ENCODE data around the gene TMEM190. TPM values are rescaled to one million over a fixed set of nuclear protein-coding genes. Genes with fewer than 3 reads are reported as not detected.

The TMEM190 gene
- total and polyA plus RNA-seq, 7 experiments from 2014 or later = not detected

DNA sequence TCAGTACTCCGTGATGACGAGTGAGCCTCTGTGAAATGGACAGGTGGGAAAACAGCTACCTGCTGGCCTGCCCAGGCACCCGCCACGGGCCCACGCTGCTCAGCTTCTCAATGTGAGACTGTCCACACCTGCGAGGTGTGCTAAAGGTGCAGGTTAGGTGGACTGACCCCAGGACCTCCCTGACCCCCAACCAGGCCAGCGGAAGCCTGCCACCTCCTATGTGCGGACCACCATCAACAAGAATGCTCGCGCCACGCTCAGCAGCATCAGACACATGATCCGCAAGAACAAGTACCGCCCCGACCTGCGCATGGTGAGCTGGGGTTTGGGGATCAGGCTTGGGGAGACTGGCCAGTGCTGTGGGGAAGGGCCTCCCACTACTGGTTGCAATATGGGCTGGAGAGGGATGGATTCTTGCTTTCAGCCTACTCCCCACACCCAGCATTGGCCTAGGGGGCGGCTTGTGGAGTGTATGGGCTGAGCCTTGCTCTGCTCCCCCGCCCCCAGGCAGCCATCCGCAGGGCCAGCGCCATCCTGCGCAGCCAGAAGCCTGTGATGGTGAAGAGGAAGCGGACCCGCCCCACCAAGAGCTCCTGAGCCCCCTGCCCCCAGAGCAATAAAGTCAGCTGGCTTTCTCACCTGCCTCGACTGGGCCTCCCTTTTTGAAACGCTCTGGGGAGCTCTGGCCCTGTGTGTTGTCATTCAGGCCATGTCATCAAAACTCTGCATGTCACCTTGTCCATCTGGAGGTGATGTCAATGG, 11.3 kb downstream of the TMEM190 start:
- Histone ChIP-seq H3K36me3 (ENCODE audit: control insufficient read depth in 2 of 3, insufficient read depth in 3 of 3, low read length in 3 of 3) (peaks cover 0 to 61% (median 11%) of the 10 kb centered on the region in 3 experiments), H3K9me3 (ENCODE audit: control insufficient read depth in 2 of 3, low read length in 3 of 3) (no peaks in the 10 kb centered on the region), H3K4me3 (ENCODE audit: low read length) (peak overlapping the region; percentile 92), H3K27ac (ENCODE audit: low read depth, low read length) (peak overlapping the region; percentile 91), H3K4me1 (ENCODE audit: control insufficient read depth in 2 of 2, insufficient read depth in 2 of 2, low read length in 2 of 2) (peaks cover 39 to 44% of the 10 kb centered on the region in 2 donors), H3K27me3 (ENCODE audit: control insufficient read depth in 2 of 2, insufficient read depth in 2 of 2, low read length in 2 of 2) (no peaks in the 10 kb centered on the region)
- Mint-ChIP-seq H3K4me1 (peaks cover 36 to 78% (median 60%) of the 10 kb centered on the region in 7 donors), H3K27ac (peak overlapping the region in 8 of 9 donors; percentile 89 to 100 (median 98)), H3K4me3 (peak overlapping the region; percentile 94 to 100 (median 100)), H3K27me3 (peaks cover 0 to 3% (median 0%) of the 10 kb centered on the region in 5 donors), H3K36me3 (peaks cover 4 to 39% (median 19%) of the 10 kb centered on the region in 5 donors), H3K9me3 (peaks cover 0 to 8% (median 0%) of the 10 kb centered on the region in 11 donors)
- DNase-seq = no peak
- intact Hi-C loops (cut with micrococcal nuclease) = loop anchor here (5.0 to 10.0 kb wide), 5 partner anchors 36 to 1521 kb away; partner anchors contain the start of genes COX6B2 (in 1 of the 2), MYADM (in 1 of the 2), TSEN34 (in 1 of the 2) and ZNF579 (in 1 of the 2)
- CTCF ChIA-PET = interaction anchor here (1.1 kb wide), 1 partner anchor 80 kb away, joined by 3 read pairs; no protein-coding TSS in a partner anchor
- POLR2A ChIA-PET = interaction anchor here (0.6 to 7.3 kb wide), 15 partner anchors 11 to 237 kb away, joined by 3 to 82 read pairs (median 4); partner anchors contain the start of genes KMT5C, UBE2S, ZNF524 and ZNF628
- no peak for ATAC-seq

DNA sequence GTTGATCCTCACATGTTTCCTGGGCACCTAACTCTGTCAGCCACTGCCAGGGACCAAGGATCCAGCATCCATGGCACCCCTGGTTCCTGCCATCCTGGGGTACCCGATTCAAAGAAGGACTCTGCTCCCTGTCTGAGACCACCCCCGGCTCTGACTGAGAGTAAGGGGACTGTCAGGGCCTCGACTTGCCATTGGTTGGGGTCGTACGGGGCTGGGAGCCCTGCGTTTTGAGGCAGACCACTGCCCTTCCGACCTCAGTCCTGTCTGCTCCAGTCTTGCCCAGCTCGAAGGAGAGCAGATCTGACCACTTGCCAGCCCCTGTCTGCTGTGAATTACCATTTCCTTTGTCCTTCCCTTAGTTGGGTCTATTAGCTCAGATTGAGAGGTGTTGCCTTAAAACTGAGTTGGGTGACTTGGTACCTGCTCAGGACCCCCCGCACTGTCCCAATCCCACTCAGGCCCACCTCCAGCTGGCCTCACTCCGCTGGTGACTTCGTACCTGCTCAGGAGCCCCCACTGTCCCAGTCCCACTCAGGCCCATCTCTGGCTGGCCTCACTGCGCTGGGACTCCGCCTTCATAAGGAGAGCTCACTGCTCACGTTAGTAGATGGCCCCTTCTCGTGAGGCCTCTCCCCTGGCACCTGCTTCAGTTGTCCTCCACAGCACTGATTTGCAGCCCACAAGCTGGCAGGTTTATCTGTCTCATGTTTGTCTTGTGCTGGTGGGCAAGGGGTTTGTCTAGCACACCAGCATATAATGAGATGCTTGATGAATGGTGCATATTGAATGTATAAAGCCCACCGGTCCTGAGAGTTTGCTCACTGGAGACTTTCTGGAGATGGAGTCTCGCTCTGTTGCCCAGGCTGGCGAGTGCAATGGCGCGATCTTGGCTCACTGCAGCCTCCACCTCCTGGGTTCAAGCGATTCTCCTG, 13.0 kb downstream of the TMEM190 start:
- H3K36me3 ChIP-seq (ENCODE audit: control insufficient read depth in 2 of 3, insufficient read depth in 3 of 3, low read length in 3 of 3) = peaks cover 0 to 65% (median 11%) of the 10 kb centered on the region in 3 experiments
- POLR2A ChIA-PET = interaction anchor here (0.9 to 7.3 kb wide), 3 partner anchors 16 to 66 kb away, joined by 3 to 82 read pairs (median 5); partner anchors contain the start of gene UBE2S
- peaks cover 32 to 68% (median 54%) of the 10 kb centered on the region in 7 donors for H3K4me1 Mint-ChIP-seq
- peaks cover 30 to 35% of the 10 kb centered on the region in 2 donors for H3K4me1 ChIP-seq (ENCODE audit: control insufficient read depth in 2 of 2, insufficient read depth in 2 of 2, low read length in 2 of 2)
- peak overlapping the region; percentile 91 for H3K27ac ChIP-seq (ENCODE audit: low read depth, low read length)
- peaks cover 0 to 8% (median 0%) of the 10 kb centered on the region in 11 donors for H3K9me3 Mint-ChIP-seq
- H3K4me3 Mint-ChIP-seq = peak overlapping the region in 9 of 10 donors; percentile 28 to 100 (median 45)
- peak overlapping the region in 7 of 9 donors; percentile 39 to 87 (median 56) for H3K27ac Mint-ChIP-seq
- intact Hi-C loops (cut with micrococcal nuclease) = loop anchor here (5.0 to 10.0 kb wide), 5 partner anchors 37 to 1522 kb away; partner anchors contain the start of genes COX6B2 (in 1 of the 2), MYADM (in 1 of the 2), TSEN34 (in 1 of the 2) and ZNF579 (in 1 of the 2)
- H3K9me3 ChIP-seq (ENCODE audit: control insufficient read depth in 2 of 3, low read length in 3 of 3) = no peaks in the 10 kb centered on the region
- no peak overlapping the region for H3K4me3 ChIP-seq (ENCODE audit: low read length)
- H3K27me3 Mint-ChIP-seq = peaks cover 0 to 3% (median 0%) of the 10 kb centered on the region in 5 donors
- H3K27me3 ChIP-seq (ENCODE audit: control insufficient read depth in 2 of 2, insufficient read depth in 2 of 2, low read length in 2 of 2) = no peaks in the 10 kb centered on the region
- CTCF ChIA-PET = interaction anchor here (0.6 to 1.0 kb wide), 3 partner anchors 11 to 43 kb away, joined by 3 read pairs; no protein-coding TSS in a partner anchor
- peaks cover 4 to 40% (median 19%) of the 10 kb centered on the region in 5 donors for H3K36me3 Mint-ChIP-seq
- DNase-seq (no peak), ATAC-seq (no peak)

- H3K9me3 Mint-ChIP-seq = peaks cover 0 to 7% (median 0%) of the 10 kb centered on the region in 11 donors
Measured at GRCh38 chr19:55390461-55390880, 13.8 kb downstream of the TMEM190 start.

GRCh38 chr19:55391191-55391670, 14.6 kb downstream of the TMEM190 start:
- intact Hi-C loops (cut with micrococcal nuclease) = no loop called here
- no peak for DNase-seq
- Mint-ChIP-seq H3K9me3 (no peaks in the 10 kb centered on the region), H3K27me3 (no peaks in the 10 kb centered on the region), H3K4me1 (peaks cover 27 to 57% (median 44%) of the 10 kb centered on the region in 7 donors), H3K36me3 (peaks cover 0 to 36% (median 13%) of the 10 kb centered on the region in 5 donors), H3K27ac (peak overlapping the region in 3 of 9 donors; percentile 38 to 51 (median 49)), H3K4me3 (no peak overlapping the region)
- Histone ChIP-seq H3K4me1 (ENCODE audit: control insufficient read depth in 2 of 2, insufficient read depth in 2 of 2, low read length in 2 of 2) (peaks cover 25 to 30% of the 10 kb centered on the region in 2 donors), H3K36me3 (ENCODE audit: control insufficient read depth in 2 of 3, insufficient read depth in 3 of 3, low read length in 3 of 3) (peaks cover 0 to 60% (median 11%) of the 10 kb centered on the region in 3 experiments), H3K27ac (ENCODE audit: low read depth, low read length) (no peak overlapping the region), H3K4me3 (ENCODE audit: low read length) (no peak overlapping the region), H3K9me3 (ENCODE audit: control insufficient read depth in 2 of 3, low read length in 3 of 3) (no peaks in the 10 kb centered on the region), H3K27me3 (ENCODE audit: control insufficient read depth in 2 of 2, insufficient read depth in 2 of 2, low read length in 2 of 2) (no peaks in the 10 kb centered on the region)
- POLR2A ChIA-PET = interaction anchor here (7.3 kb wide), 1 partner anchor 14 kb away, joined by 82 read pairs; the partner anchor contains the start of gene UBE2S
- no peak for ATAC-seq
- CTCF ChIA-PET = interaction anchor here (0.6 kb wide), 1 partner anchor 228 kb away, joined by 4 read pairs; no protein-coding TSS in a partner anchor

More at GRCh38 chr19:55390461-55390880, 13.8 kb downstream of the TMEM190 start:
- Histone ChIP-seq H3K4me3 (ENCODE audit: low read length) (no peak overlapping the region), H3K9me3 (ENCODE audit: control insufficient read depth in 2 of 3, low read length in 3 of 3) (no peaks in the 10 kb centered on the region), H3K27ac (ENCODE audit: low read depth, low read length) (peak overlapping the region; percentile 15), H3K27me3 (ENCODE audit: control insufficient read depth in 2 of 2, insufficient read depth in 2 of 2, low read length in 2 of 2) (no peaks in the 10 kb centered on the region), H3K4me1 (ENCODE audit: control insufficient read depth in 2 of 2, insufficient read depth in 2 of 2, low read length in 2 of 2) (peaks cover 25 to 30% of the 10 kb centered on the region in 2 donors), H3K36me3 (ENCODE audit: control insufficient read depth in 2 of 3, insufficient read depth in 3 of 3, low read length in 3 of 3) (peaks cover 0 to 65% (median 11%) of the 10 kb centered on the region in 3 experiments)
- DNase-seq (no peak), ATAC-seq (no peak)
- intact Hi-C loops (cut with micrococcal nuclease) = no loop called here
- Mint-ChIP-seq H3K27me3 (peaks cover 0 to 3% (median 0%) of the 10 kb centered on the region in 5 donors), H3K36me3 (peaks cover 4 to 40% (median 19%) of the 10 kb centered on the region in 5 donors), H3K4me3 (peak overlapping the region in 4 of 10 donors; percentile 6 to 100 (median 54)), H3K4me1 (peaks cover 32 to 62% (median 47%) of the 10 kb centered on the region in 7 donors), H3K27ac (peak overlapping the region in 6 of 9 donors; percentile 3 to 77 (median 58))
- ChIA-PET POLR2A (interaction anchor here (0.9 to 7.3 kb wide), 2 partner anchors 15 to 65 kb away, joined by 3 to 82 read pairs; partner anchors contain the start of gene UBE2S), CTCF (interaction anchor here (0.6 to 1.0 kb wide), 2 partner anchors 11 to 37 kb away, joined by 3 read pairs; no protein-coding TSS in a partner anchor)

- H3K27ac ChIP-seq (ENCODE audit: low read depth, low read length) = no peak overlapping the region
- H3K9me3 Mint-ChIP-seq = no peaks in the 10 kb centered on the region
- intact Hi-C loops (cut with micrococcal nuclease) = no loop called here
- H3K4me1 Mint-ChIP-seq = peaks cover 20 to 51% (median 37%) of the 10 kb centered on the region in 7 donors
- peaks cover 0 to 29% (median 6%) of the 10 kb centered on the region in 5 donors for H3K36me3 Mint-ChIP-seq
- POLR2A ChIA-PET = interaction anchor here (7.3 kb wide), 1 partner anchor 14 kb away, joined by 82 read pairs; the partner anchor contains the start of gene UBE2S
- H3K36me3 ChIP-seq (ENCODE audit: control insufficient read depth in 2 of 3, insufficient read depth in 3 of 3, low read length in 3 of 3) = peaks cover 0 to 55% (median 9%) of the 10 kb centered on the region in 3 experiments
- no peak overlapping the region for H3K4me3 ChIP-seq (ENCODE audit: low read length)
- H3K27me3 Mint-ChIP-seq = no peaks in the 10 kb centered on the region
- CTCF ChIA-PET = no interaction called here
- H3K27ac Mint-ChIP-seq = peak overlapping the region in 5 of 9 donors; percentile 0 to 51 (median 25)
- DNase-seq (no peak), ATAC-seq (no peak)
- no peaks in the 10 kb centered on the region for H3K27me3 ChIP-seq (ENCODE audit: control insufficient read depth in 2 of 2, insufficient read depth in 2 of 2, low read length in 2 of 2)
- H3K4me1 ChIP-seq (ENCODE audit: control insufficient read depth in 2 of 2, insufficient read depth in 2 of 2, low read length in 2 of 2) = peaks cover 19 to 25% of the 10 kb centered on the region in 2 donors
- H3K9me3 ChIP-seq (ENCODE audit: control insufficient read depth in 2 of 3, low read length in 3 of 3) = no peaks in the 10 kb centered on the region
- no peak overlapping the region for H3K4me3 Mint-ChIP-seq
Measured at GRCh38 chr19:55391702-55392615, 15.3 kb downstream of the TMEM190 start.

Data from naive thymus-derived CD4-positive, alpha-beta T cell (primary cell).